Esophagus muscularis mucosa (tissue), 4 donors: Measurements from ENCODE around the gene TYSND1. TPM values are rescaled to one million over a fixed set of nuclear protein-coding genes. Genes with fewer than 3 reads are reported as not detected.
"Not testable (repeated sequence)": the region's sequence is repeated elsewhere in the genome, so short reads cannot be mapped to it uniquely, and the experiment has no call there.

Experiments
- DNase-seq: peaks from one replicate; pipeline ENCODE4 v3.0.0-alpha.2; 2017; ENCODE audit errors: extremely low spot score
- H3K27ac ChIP-seq, 4 donors: fragments of 200-600 bp; sonication (generic); replicated peaks in 1 of 4; 1 replicate in 3 of 4; 2 replicates in 1 of 4; pipeline ENCODE4 v1.5.1; 2016 to 2019; ENCODE audit warnings: mild to moderate bottlenecking in 1 of 4
- H3K27me3 ChIP-seq, 4 donors: fragments of 200-600 bp; sonication (generic); one replicate each; pipeline versions ENCODE4 v1.5.1 to v1.6.0; 2016 to 2019
- H3K36me3 ChIP-seq, 4 donors: fragments of 200-600 bp; sonication (generic); one replicate each; pipeline ENCODE4 v1.5.1; 2016 to 2019
- H3K4me1 ChIP-seq, 4 donors: fragments of 200-600 bp; sonication (generic); one replicate each; pipeline ENCODE4 v1.5.1; 2016 to 2019
- H3K4me3 ChIP-seq, 4 donors: fragments of 200-600 bp; sonication (generic); 1 replicate in 2 of 4; 2 replicates in 2 of 4; pipeline ENCODE4 v1.5.1; 2016 to 2019; ENCODE audit warnings: mild to moderate bottlenecking in 4 of 4, moderate library complexity in 1 of 4
- H3K9me3 ChIP-seq, 4 donors: fragments of 200-600 bp; sonication (generic); 1 replicate in 3 of 4; 2 replicates in 1 of 4; pipeline ENCODE4 v1.5.1; 2016 to 2019
- EP300 ChIP-seq: sonication (generic); formaldehyde crosslinking; IDR thresholded peaks from one replicate; pipeline ENCODE4 v1.6.1; 2017; ENCODE audit warnings: antibody characterized with exemption
- POLR2A ChIP-seq: fragments of 450-650 bp; IDR thresholded peaks from one replicate; pipeline ENCODE4 v1.6.1; 2017; ENCODE audit warnings: antibody characterized with exemption, moderate library complexity, mild to moderate bottlenecking, low read depth
- POLR2AphosphoS5 ChIP-seq, 2 donors: sonication (generic); formaldehyde crosslinking; IDR thresholded peaks; one replicate each; pipeline ENCODE4 v1.6.1; 2017; ENCODE audit warnings: antibody characterized with exemption in 2 of 2
- WGBS: methylation state at CpG from one replicate; pipeline ENCODE4 v1.1.5; 2018; 5-methylcytosine and 5-hydroxymethylcytosine counted together
- intact Hi-C: fragments of 100-400 bp; cut with DNase I; formaldehyde crosslinking; loops from one replicate; pipeline ENCODE4 v1.15.1; 2023
- total RNA-seq, 4 donors: library from RNA; depleted of rRNA; stranded (reverse); fragments of >200 nt; gene quantifications; one replicate each; pipeline versions ENCODE4 v1.1.0 to v1.2.1, GENCODE V29; 2016
- TF ChIP-seq, protein P1 (sequence below), 3 experiments: fragments of 200-600 bp in 2 of 3; fragments of 450-650 bp in 1 of 3; sonication (generic) in 2 of 3; IDR thresholded peaks; one replicate each; pipeline ENCODE4 v1.5.1; 2017 to 2019; ENCODE audit warnings: antibody characterized with exemption in 3 of 3, mild to moderate bottlenecking in 2 of 3, moderate library complexity in 1 of 3

The TYSND1 gene
- total RNA-seq, 4 donors from 2014 or later: 6.0 to 12.2 (median 9.3) TPM

DNA sequence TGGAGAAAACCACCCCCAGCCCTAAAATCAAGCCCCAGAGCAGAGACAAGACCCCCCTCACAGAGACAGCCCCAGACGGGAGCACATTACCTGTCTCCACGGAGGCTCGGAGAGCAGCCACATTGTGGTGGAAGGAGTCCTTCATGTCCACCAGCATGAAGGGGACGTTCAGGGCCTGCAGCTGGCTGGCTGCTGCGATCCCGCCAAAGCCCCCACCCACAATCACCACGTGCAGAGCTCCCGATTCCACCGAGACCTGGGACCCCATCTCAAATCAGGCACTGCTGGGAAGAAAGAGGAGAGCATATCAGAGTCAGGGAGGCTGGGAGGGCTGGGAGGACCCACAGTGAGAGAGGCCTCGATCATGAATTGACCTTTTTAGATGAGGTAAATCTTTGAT is 22.7 kb downstream of the TYSND1 start:
- intact Hi-C loops: no loop called here
- no peaks in the 10 kb centered on the region for H3K9me3 ChIP-seq
- WGBS: 78% methylated on average over 7 of the region's 10 CpGs
- H3K36me3 ChIP-seq: peaks cover 15 to 60% (median 57%) of the 10 kb centered on the region in 4 donors
- TF ChIP-seq POLR2A (no peak), EP300 (no peak), POLR2AphosphoS5 (IDR thresholded peaks at IDR 0.05) (no peak)
- no peak overlapping the region for H3K4me3 ChIP-seq
- H3K4me1 ChIP-seq: no peaks in the 10 kb centered on the region
- H3K27me3 ChIP-seq: no peaks in the 10 kb centered on the region
- no peak for DNase-seq
- no peak overlapping the region for H3K27ac ChIP-seq

DNA sequence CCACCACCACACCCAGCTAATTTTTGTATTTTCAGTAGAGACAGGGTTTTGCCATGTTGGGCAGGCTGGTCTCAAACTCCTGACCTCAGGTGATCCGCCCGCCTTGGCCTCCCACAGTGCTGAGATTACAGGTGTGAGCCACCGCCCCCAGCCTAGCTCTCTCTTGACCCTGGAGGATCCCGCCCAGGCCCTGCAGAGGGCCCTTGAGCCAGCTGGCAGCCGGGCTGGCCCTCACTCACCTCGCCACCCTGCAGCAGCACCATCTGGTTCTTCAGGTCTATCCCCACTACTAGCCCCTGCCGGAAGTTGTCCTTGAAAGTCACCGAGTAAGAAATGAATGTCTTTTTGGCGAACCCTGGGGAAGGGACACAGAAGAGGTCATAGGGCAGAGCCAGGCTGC is 23.3 kb downstream of the TYSND1 start:
- H3K4me1 ChIP-seq, intact Hi-C loops, DNase-seq, H3K4me3 ChIP-seq, H3K27me3 ChIP-seq, H3K27ac ChIP-seq, H3K9me3 ChIP-seq: not testable (repeated sequence)
- 96% methylated on average over 8 of the region's 9 CpGs for WGBS
- peaks cover 16 to 61% (median 58%) of the 10 kb centered on the region in 4 donors for H3K36me3 ChIP-seq

DNA sequence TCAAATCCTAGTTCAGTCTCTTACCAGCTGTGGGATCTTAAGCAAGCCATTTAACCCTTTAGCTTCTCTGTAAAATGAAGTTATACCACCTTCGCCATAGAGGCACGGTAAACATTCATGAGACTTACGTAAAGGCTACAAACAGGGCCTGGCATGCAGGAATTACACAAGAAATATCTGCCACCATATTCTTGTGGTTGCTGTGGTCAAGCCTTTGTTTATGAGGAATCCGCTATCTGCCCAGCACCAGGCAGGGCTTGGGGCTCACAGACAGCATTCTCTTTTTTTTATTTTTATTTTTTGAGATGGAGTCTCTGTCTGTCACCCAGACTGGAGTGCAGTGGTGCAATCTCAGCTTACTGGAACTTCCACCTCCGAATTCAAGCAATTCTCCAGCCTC is 23.8 kb downstream of the TYSND1 start:
- Histone ChIP-seq H3K4me3 (no peak overlapping the region), H3K36me3 (peaks cover 16 to 61% (median 58%) of the 10 kb centered on the region in 4 donors), H3K4me1 (no peaks in the 10 kb centered on the region), H3K27me3 (no peaks in the 10 kb centered on the region), H3K9me3 (no peaks in the 10 kb centered on the region), H3K27ac (no peak overlapping the region)
- intact Hi-C loops: no loop called here
- 75% methylated on average over 5 of the region's 5 CpGs for WGBS
- TF ChIP-seq POLR2AphosphoS5 (IDR thresholded peaks at IDR 0.05) (no peak), EP300 (no peak), POLR2A (no peak)
- TF ChIP-seq, protein P1, sequence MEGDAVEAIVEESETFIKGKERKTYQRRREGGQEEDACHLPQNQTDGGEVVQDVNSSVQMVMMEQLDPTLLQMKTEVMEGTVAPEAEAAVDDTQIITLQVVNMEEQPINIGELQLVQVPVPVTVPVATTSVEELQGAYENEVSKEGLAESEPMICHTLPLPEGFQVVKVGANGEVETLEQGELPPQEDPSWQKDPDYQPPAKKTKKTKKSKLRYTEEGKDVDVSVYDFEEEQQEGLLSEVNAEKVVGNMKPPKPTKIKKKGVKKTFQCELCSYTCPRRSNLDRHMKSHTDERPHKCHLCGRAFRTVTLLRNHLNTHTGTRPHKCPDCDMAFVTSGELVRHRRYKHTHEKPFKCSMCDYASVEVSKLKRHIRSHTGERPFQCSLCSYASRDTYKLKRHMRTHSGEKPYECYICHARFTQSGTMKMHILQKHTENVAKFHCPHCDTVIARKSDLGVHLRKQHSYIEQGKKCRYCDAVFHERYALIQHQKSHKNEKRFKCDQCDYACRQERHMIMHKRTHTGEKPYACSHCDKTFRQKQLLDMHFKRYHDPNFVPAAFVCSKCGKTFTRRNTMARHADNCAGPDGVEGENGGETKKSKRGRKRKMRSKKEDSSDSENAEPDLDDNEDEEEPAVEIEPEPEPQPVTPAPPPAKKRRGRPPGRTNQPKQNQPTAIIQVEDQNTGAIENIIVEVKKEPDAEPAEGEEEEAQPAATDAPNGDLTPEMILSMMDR (IDR thresholded peaks at IDR 0.05): no peak
- no peak for DNase-seq

DNA sequence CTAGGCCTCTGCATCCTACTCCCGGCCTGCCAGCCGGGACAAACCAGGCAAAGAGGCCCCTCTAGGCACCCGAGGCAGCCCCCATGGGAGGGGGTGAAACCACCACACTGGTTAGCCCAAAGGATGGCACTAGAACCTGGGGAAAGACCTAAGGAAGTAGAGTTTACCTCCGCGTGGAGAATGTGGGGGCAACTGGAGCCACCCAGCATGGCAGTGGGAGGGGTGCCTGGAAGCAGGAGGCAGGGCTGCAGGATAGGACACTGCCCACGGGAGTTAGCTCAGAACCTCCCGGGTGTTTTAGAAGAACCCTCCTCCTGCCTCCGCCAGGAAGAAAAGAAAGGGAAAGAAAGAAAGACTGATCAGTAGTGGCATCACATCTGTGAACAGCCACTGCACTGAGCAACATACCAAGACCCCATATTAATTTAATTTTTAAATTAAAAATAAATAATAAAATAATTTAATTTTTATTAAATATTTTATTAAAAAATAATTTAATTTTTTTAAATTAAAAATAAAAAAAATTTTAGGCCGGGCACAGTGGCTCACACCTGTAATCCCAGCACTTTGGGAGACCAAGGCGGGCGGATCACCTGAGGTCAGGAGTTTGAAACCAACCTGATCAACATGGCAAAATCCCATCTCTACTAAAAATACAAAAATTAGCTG is 25.1 kb downstream of the TYSND1 start:
- intact Hi-C loops: no loop called here
- WGBS: 92% methylated on average over 11 of the region's 11 CpGs
- H3K4me3 ChIP-seq: no peak overlapping the region
- H3K36me3 ChIP-seq: peaks cover 16 to 70% (median 69%) of the 10 kb centered on the region in 4 donors
- no peak overlapping the region for H3K27ac ChIP-seq
- H3K27me3 ChIP-seq: no peaks in the 10 kb centered on the region
- no peak for DNase-seq
- H3K4me1 ChIP-seq: peaks cover 0 to 2% (median 0%) of the 10 kb centered on the region in 4 donors
- no peaks in the 10 kb centered on the region for H3K9me3 ChIP-seq
- TF ChIP-seq POLR2AphosphoS5 (IDR thresholded peaks at IDR 0.05) (no peak), EP300 (no peak), POLR2A (no peak)
- TF ChIP-seq, protein P1 (IDR thresholded peaks at IDR 0.05): no peak

DNA sequence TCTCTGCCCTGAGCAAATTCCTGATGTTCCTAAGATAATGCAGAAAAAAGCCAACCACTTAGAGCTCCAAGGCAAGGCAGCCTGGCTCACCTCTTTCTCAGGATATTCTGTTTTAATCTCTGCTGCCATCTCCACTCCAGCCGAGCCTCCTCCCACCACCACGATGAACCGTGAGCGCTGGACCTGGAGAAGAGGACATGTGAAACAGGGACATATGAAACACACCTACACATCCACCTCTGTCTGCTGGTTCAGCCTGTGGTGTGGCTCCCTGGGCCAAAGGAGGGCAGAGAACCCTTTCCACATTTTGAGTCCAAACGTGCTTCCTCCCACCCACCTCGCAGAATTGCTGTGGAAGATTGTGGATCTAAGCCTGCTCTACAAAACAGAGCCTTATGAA is 26.1 kb downstream of the TYSND1 start:
- TF ChIP-seq, protein P1 (IDR thresholded peaks at IDR 0.05): no peak
- TF ChIP-seq EP300 (no peak), POLR2AphosphoS5 (IDR thresholded peaks at IDR 0.05) (no peak), POLR2A (no peak)
- intact Hi-C loops: no loop called here

More for the DNA sequence above, 26.1 kb downstream of the TYSND1 start:
- no peak overlapping the region for H3K4me3 ChIP-seq
- no peaks in the 10 kb centered on the region for H3K27me3 ChIP-seq
- H3K4me1 ChIP-seq: peaks cover 0 to 4% (median 2%) of the 10 kb centered on the region in 4 donors
- no peaks in the 10 kb centered on the region for H3K9me3 ChIP-seq
- WGBS: 87% methylated on average over 6 of the region's 6 CpGs
- no peak overlapping the region for H3K27ac ChIP-seq
- H3K36me3 ChIP-seq: peaks cover 16 to 78% (median 73%) of the 10 kb centered on the region in 4 donors
- no peak for DNase-seq
